CD4-positive, alpha-beta T cell treated with Interleukin-15 for 1 hour (primary cell): ENCODE results near the gene SLA2.
"Not testable (repeated sequence)": the region's sequence is repeated elsewhere in the genome, so short reads cannot be mapped to it uniquely, and the experiment has no call there.

Experiments
- DNase-seq: peaks from one replicate; pipeline ENCODE4 v3.0.0-alpha.2; 2020

Gene SLA2

DNA sequence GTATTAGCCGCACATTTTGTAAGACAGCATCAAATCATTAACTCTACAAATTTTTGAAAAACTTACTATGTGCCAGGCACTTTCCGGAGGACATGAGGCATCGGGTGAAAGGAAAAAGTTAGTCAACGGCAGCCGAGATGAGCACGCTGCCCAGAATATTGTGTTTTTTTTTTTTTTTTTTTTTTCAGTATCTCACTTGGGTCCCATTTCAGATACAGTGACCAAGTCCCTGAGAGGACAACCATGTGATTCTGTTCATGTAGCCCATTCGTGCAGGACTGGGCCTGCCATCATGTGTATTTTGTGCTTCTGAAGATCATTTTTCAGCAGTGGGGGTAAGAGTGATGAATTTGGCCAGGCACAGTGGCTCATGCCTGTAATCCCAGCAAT is 1.3 kb downstream of the SLA2 start:
- no peak for DNase-seq

DNA sequence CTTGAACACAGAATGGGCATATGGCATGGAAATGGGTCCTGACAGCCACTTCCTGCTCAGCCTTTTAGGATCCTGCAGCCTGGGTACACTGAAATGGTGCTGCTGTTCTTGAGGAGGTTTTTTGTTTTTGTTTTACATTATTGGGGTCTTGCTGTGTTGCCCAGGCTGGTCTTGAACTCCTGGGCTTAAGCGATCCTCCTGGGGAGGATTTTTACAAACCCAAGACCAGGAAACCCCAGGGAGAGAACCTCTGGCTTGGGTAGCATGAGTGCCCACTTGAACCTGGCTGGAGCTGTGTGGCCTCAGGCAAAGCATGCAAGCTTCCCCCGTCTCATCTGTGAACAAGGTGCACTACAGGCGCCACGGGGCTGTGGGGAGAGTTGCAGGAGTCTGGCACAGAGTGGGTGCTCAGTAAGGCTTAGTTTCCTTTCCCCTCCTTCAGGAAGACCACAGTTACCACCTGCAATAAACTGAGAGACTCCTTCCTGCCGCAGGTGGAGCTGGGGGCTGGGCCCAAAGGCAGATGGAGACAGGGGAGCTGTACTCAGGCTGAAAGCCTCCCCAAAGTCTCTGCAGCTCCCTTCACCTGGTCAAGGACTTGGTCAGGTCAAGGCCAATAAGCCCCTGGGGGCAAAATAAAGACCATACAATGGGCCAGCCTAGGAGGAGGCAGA is 1.8 kb downstream of the SLA2 start:
- peak; percentile 44 for DNase-seq

DNA sequence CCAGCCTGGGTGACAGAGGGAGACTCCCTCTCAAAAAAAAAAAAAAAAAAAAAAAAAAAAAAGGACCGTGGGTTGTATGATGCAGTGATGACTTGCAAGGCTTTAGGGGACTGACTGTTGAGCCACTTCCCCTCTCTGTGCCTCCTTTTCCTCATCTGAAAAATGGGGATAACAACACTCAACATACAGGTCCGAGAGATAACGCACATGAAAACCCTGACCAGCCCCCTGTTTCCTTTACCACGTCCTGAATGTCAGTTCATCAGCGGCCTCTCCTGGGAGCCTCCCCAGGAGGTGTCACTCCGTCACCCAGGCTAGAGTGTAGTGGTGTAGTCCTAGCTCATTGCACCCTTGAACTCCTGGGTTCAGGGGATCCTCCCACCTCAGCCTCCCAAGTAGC is 3.9 kb downstream of the SLA2 start:
- DNase-seq = no peak

DNA sequence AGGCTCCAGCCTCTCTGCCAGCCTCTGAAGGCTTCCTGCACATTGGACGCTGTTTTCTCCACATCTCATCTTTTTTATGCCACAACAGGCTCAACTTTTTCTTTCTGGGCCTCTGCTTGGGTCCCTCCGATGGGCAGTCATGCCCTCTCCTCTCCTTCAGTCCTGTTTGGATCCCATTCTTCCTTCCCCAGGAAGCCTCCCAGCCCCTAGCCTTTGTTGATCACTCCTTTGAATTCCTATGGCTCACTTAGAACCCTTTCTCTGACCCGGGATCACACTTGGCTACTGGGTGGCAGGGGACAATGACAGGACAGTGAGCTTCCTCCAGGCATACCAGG is 4.5 kb downstream of the SLA2 start:
- no peak for DNase-seq

DNA sequence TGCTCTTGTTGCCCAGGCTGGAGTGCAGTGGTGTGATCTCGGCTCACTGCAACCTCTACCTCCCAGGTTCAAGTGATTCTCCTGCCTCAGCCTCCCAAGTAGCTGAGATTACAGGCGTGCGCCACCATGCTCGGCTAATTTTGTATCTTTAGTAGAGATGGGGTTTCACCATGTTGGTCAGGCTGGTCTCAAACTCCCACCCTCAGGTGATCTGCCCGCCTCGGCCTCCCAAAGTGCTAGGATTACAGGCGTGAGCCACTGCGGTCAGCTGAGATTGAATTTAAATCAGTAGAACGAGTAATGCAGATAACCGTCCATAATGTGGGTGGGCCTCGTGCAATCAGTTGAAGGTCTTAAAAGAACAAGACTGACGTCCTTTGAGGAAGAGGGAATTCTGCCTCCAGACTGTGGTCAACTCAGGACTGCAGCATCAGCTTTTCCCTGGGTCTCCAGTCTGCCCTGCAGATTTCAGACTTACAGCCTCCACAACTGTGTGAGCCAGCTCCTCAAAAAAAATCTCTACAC is 7.1 kb downstream of the SLA2 start:
- DNase-seq = not testable (repeated sequence)

DNA sequence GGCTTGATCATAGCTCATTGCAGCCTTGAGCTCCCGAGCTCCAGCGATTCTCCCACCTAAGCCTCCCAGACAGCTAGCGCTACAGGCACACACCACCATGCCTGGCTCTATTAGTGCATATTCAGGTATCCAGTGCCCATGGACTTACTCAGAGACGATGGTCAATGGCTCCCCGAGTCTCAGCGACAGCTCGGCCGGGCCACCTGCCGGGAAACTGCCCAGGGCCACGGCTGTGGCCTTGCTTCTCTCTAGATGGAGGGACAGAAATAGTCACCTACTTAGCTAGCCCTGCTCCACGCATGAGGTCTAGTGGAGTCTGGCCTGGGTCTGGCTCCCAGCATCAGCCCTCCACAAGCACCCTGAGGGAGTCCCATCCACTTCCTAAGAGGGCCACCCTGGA is 11.7 kb downstream of the SLA2 start:
- no peak for DNase-seq

DNA sequence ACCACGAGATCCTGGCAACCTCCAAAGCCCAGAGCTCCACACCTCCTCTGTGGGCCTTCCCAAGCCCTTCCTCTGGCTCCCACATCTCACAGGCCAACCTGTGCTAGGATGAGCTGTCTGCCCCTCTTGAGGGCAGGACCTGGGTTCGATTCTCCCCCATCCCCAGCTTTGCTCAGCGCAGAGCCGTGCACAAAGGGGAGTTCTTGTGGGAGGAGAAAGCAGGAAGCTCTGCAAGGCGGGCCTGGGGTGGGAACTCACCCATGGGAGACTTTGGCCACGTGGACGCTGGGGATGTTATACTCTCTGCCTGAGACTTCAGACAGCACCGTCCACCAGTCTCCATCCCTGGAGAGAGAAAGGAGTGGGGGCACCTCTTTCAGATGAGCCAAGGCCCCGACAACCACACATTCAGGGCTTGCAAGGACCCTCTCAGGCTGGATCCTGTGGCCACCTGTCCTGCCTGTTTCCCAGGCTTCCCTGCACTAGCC is 12.7 kb downstream of the SLA2 start:
- no peak for DNase-seq

DNA sequence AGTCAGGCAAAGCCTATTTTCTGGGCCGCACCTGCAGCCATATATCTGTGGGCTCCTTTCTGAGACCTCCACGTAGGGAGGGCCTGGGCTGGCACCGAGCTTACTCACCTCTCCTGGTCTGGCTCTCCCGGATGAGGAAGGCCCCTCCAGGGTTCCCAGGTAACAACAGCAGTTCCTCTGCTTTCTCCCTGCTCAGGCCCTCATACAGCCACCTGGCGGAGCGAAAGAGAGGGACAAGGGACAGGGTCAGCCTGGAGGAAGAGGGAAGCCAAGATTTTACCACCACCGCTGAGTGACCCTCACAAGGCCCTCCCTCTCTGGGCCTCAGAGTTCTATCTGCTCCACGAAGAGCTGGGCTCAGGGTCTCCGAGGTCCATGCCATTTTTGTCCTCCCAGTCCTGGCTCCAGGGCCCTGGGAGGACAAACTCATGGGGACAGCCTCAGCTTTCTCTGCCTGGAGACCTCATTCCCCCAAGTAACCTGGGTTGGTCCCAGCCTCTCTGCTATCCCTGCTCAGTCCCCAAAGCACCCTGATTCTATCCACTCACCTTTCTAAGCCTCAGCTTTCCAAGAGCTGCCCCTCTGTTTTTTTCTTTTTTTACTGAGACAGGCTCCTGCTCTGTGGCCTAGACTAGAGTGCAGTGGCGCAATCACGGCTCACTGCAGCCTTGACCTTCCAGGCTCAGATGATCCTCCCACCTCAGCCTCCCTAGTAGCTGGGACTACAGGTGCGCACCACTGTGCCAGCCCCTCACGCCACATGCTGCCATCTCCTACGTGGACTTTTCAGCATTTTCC is 13.3 kb downstream of the SLA2 start:
- DNase-seq = no peak

DNA sequence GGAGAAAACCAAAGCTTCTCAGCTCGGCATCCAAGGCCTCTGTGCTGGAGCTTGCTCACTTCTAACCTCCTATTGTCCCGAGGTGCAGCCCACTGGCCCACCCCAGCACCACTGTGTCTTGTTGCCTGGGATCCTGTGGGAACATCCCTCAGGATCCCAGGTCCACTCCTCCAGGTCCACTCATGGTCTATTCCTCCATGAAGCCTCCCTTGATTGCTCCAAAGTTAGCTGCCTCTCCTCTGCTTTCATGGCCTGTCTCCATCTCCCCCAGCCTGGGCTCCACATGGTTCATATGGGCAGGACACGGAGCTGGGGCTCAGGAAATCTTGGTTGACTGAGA is 13.9 kb downstream of the SLA2 start:
- no peak for DNase-seq

DNA sequence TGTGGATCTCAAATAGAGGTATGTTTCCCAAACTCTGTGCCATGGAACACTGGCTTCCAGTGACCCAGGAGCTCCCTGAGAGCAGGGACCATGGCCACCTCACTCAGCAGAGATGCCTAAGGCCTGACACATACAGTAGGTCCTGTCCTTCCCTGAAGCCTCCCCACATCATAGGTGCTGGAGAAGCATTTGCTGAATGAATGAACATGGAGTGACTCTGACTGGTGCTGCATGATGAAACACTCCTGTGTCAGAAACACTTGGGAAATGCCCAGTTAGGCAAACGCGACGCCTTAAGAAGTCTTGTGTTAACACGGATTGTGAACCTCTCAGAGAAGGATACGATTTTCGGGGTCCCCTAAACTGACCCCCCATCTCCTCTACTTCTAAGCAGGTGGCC is 14.3 kb downstream of the SLA2 start:
- no peak for DNase-seq

DNA sequence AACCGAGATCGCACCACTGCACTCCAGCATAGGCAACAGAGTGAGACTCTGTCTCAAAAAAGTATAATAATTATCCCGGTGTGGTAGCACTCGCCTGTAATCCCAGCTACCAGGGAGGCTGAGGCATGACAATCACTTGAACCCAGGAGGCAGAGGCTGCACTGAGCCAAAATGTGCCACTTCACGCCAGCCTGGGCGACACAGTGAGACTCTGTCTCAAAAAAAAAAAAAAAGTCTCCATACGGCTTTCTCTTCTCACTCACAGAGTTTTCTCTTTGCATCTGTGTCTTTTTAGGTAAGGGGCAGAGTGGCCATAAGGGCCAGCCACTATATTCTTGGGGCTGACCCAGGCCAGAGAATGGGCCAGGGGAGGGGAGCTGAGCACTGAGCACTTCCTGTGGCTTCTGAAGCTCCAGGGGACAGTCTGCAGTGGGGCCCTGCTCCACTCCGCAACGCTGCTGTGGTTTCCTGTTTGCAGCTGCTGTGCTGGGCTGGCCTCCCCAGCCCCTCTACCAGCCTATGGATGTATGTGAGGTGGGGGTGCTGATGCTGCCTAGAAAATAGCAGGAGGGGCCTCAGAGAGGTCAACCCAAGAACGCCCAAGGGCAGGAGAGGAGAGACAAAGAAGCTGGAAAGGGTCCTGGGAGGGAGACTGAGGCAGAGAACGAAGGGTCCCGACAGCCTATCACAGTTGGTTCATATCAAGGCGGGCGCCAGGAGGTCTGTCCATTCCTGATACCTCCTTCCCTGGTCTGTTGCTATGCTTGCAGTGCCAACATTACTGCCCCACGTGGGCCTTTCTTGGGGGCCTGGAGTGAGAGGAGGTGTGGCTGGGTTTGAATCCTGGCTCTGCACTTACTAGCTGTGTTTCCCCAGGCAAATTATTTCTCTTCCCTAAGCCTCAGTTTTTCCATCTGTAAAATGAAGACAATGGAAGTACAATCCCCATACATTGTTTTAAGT is 16.0 kb downstream of the SLA2 start:
- peak; percentile 41 for DNase-seq

DNA sequence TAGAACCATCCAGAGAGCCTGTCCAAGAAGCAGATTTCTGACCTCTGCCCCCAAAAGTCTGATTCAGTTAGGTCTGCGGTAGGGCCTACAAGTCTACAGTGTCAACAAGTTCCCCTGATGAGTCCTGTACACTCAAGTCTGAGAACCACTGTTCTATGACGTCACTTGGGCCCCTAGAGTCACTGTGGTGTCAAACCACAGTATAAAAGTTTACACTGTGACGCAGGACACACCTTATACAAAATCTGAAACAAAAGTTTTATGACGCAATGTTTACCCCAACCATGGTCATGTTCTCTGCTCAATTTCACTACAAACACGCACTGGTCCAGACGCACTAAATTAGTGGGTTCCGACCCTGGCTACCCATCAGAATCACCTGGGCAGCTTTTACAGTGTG is 17.9 kb downstream of the SLA2 start:
- peak; percentile 58 for DNase-seq

DNA sequence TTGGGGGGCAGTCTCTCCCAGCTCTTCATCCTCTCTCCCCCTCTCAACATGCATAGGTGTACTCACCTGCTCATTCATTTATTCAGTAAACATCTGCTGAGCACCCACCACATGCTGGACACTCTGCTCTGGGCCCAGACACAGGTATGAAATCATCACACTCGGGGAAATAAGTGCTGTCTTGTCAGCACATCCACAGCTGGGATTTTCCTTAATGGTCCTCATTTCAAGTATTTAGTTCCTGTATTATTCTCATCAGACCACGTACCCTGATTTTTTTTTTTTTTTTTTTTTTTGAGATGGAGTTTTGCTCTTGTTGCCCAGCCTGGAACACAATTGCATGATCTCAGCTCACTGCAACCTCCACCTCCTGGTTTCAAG is 21.1 kb downstream of the SLA2 start:
- no peak for DNase-seq

DNA sequence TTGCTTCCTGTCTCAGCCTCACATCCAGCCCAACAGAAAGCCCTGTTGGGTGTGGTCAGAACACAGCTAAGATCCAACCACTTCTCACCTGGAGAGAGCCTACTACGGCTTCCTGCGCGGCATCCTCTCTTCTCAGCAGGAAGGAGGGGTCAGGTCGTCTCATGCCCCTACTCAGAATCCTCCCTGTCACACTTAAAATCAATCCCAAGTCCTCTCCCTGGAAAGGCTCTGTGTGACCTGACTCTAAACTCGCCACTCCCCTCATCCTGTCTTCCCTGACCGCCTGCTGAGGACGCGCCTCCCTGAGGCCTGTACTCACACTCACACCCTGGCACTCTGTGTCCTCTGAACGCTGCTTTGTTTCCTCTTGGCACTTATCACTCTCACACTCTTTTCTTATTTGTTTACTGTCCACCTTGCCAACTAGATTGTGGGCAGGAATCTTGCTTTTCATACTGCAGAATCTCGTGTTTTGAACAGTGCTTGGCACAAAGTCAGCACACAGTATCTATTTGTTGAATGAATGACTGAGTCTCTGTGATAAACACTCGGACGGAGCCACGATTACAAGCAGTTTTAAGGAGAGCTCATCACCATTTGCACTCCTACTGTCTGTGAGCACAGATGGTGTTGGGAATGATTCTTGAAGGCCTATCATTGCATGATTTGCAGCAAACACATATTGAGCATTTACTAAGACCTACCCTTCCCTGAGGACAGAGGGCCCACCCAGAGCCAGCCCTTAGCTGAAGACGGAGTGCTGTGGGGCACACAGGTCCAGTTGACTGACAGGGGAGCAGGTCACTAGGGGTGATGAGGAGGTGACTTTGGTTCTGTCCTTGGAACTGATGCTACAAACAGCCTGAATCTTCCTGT is 21.7 kb downstream of the SLA2 start:
- DNase-seq = no peak

DNA sequence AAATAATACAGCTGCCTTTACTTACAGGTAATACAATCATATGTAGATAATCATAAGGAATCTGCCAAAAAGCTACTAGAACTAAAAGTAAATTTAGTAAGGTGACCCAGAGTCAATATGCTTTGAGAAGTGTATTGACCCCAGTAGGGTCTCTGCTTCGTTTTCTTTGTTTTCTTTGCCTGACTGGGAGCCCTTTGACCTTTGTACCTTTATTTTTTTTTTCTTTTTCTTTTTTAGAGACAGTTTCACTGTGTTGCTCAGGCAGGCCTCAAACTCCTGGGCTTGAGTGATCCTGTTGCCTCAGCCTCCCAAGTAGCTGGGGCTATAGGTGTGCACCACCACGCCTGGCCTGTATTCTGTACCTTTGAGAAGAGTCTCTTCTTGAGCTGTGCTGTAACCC is 22.6 kb downstream of the SLA2 start:
- no peak for DNase-seq

DNA sequence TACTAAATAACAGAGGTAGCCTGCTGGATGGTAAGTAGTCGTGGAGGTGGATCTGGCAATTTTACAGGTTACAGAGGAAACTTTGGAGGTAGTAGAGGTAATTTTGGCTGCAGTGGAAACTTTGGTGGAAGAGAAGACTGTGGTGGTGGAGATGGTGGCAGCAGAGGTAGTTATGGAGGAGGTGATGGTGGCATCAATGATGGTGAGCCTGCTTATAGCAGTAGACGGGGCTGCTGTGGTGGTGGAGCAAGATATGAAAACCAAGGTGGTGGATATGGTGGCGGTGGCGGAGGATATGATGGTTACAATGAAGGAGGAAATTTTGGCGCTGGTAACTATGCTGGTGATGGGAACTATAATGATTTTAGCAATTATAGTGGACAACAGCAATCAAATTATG is 25.1 kb downstream of the SLA2 start:
- DNase-seq = no peak

DNA sequence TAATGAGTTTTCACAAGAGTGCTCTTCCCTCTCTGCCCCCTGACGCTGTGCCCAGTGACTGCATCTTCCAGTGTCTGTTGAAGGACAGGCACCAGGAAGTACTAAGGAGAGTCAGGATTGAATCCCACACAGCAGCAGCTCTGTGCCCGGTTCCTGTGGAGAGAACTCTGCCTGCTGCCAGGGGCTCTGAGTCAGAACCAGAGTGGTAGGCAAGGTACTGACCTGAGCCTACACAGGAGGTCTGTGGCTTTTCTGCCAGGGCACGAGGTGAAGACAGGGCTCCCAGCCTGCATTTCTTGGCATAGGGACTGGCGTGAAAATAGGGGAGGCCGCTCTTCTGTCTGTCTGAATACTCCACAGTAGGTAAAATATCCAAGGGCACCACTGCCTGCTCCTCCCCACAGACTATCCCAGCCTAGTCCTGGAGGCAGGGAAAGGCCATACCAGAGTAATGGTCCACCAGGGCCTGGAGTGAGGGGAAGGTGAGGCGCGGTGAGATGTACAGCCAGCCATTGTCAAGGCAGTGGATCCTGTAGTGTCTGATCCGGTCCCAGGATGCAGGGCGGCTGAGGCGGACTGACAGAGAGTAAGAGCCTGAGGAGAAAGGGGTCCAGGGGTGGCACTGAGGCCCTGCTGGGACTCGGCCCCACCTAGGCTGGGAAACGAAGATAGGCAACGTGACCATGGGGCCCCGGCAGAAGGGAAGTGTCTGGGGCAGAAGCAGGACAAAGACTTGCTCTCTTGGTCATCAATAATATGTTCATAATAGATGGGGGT is 31.0 kb downstream of the SLA2 start:
- no peak for DNase-seq

DNA sequence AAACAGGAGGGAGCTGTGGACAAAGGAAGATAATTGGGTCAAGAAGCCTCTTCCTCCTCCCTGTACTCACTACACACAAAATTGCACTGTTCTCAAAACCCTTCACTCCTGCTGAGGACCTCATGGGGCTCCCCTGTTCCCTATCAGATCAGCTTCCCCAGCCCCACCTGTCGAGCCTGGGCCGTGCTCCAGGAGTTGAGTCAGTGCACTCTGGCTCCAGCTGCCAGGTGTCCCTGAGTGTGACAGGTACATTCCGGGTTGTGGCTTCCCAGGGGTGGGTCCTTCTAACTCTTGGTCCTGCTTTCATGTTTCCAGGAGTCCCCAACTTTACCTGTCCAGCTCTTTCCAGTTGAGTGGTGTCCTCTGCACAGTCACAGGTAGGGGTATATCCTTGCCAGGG is 32.0 kb downstream of the SLA2 start:
- DNase-seq = no peak

DNA sequence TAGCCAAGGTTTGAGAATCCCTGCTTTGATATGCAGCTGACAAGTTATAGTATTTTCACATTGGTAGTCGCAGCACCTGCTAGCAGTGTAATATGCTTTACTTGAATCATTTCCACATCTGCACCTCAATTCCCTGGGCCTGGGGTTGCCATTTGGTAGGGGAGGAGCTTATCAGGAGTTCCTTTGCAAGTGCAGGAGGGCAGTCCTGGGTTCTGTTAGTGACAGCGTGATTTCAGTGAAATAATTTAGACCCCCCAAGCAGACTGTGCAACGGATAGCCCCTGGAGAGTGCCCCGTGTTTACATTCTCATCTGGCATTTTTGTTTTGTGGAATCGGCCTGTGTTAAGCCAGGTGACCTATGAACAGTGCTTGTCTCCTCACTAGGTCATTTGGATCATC is 34.4 kb downstream of the SLA2 start:
- DNase-seq = no peak

DNA sequence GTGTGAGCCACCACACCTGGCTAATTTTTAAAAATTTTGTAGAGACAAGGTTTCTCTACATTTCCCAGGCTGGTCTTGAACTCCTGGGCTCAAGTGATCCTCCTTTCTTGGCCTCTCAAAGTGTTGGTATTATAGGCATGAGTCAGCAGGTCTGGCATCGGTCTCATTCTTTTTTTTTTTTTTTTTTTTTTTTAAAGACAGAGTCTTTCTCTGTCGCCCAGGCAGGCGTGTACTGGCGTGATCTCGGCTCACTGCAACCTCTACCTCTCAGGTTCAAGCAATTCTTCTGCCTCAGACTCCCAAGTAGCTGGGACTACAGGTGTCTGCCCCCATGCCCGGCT is 37.6 kb downstream of the SLA2 start:
- not testable (repeated sequence) for DNase-seq

DNA sequence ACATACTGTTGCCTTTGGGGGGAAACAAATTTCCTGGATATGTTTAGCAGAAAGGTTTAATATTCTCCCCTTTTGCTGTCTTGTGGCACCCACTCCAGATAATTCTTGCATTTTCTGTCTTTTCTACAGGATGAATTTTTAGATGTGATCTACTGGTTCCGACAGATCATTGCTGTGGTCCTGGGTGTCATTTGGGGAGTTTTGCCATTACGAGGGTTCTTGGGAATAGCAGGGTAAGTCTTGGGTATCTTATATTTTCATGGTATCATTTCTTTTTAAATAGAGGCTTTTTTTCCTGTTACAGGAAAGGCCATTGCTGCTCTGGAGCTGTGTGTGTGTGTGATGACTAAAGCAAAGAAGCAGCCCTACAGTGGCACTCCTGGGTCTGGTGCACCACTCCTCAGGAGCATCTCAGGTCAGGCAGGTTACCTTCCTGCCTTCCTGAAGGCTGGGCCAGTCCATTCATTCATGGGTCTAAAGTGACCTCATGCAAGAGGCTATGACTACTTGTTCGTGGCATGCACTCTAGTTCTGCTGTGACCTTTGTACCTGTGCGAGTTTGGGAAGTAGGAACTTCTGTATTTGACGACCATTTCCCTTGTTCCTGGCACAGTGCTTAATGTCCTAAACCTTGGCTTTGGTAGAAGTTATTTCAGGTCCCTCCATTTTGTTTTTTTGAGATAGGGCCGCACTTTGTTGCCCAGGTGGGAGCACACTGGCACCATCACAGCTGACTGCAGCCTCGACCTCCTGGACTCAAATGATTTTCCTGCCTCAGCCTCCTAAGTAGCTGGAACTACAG is 38.2 kb downstream of the SLA2 start:
- DNase-seq = no peak
